SJSA1 (cell line): Measurements from ENCODE around the gene FSHB. TPM values are rescaled to one million over a fixed set of nuclear protein-coding genes. Genes with fewer than 3 reads are reported as not detected.

Source experiments
- total RNA-seq: library from RNA; depleted of rRNA; stranded (reverse); fragments of >200 nt; shearing (Covaris generic); gene quantifications from 2 replicates; pipeline ENCODE4 v1.2.3, GENCODE V29; 2014; rRNA removed

The FSHB gene
- total RNA-seq, 1 experiment from 2014 or later: not detected

Other genes starting within 250 kb of the FSHB start
- not detected in 2 replicates for gene KCNA4, start 214.0 kb upstream of the FSHB start, total RNA-seq
- gene ARL14EP, start 92.1 kb downstream of the FSHB start, total RNA-seq: 12.7 and 18.8 TPM in 2 replicates